SU-DHL-6 (cell line): ENCODE results near the gene EHD4.

Experiments
- H2AFZ ChIP-seq: fragments of 200-600 bp; sonication (generic); 2 replicates; pipeline ENCODE4 v1.6.1; 2014; ENCODE audit warnings: low read depth, mild to moderate bottlenecking, moderate library complexity, mixed read lengths, antibody characterized with exemption, low read length; ENCODE audit not compliant: severe bottlenecking
- H3F3A ChIP-seq: fragments of 200-600 bp; shearing (Covaris generic); 2 replicates; pipeline ENCODE4 v1.6.0; 2016; ENCODE audit warnings: antibody characterized with exemption, mild to moderate bottlenecking; ENCODE audit not compliant: insufficient read depth
- H3K27ac ChIP-seq: fragments of 200-600 bp; sonication (generic); 2 replicates; pipeline ENCODE4 v1.5.1; 2016; ENCODE audit warnings: low read depth, mild to moderate bottlenecking, low read length, moderate library complexity, mixed read lengths
- H3K27me3 ChIP-seq: fragments of 200-600 bp; sonication (generic), shearing (Covaris generic); 2 replicates; pipeline ENCODE4 v1.6.0; 2014; ENCODE audit warnings: mild to moderate bottlenecking, low read length
- H3K36me3 ChIP-seq: fragments of 200-600 bp; sonication (generic); 2 replicates; pipeline ENCODE4 v1.6.1; 2014; ENCODE audit warnings: mild to moderate bottlenecking, low read length, mixed read lengths
- H3K4me2 ChIP-seq: fragments of 300-600, 200-600 bp; shearing (Covaris generic), sonication (generic); 2 replicates; pipeline ENCODE4 v1.6.0; 2014; ENCODE audit warnings: low read length, low read depth, mild to moderate bottlenecking; ENCODE audit not compliant: poor library complexity, severe bottlenecking
- H3K4me3 ChIP-seq: fragments of 200-600 bp; sonication (generic); 2 replicates; pipeline ENCODE4 v1.5.1; 2014; ENCODE audit warnings: antibody characterized with exemption, low read length, mild to moderate bottlenecking, mixed read lengths; ENCODE audit not compliant: insufficient read depth, poor library complexity, severe bottlenecking
- H3K79me2 ChIP-seq: fragments of 200-600 bp; sonication (generic); 2 replicates; pipeline ENCODE4 v1.6.1; 2014; ENCODE audit warnings: mild to moderate bottlenecking, low read length, moderate library complexity; ENCODE audit not compliant: insufficient read depth
- H3K9ac ChIP-seq: fragments of 200-600 bp; sonication (generic); 2 replicates; pipeline ENCODE4 v1.7.0; 2014; ENCODE audit warnings: mild to moderate bottlenecking, low read length
- H3K9me2 ChIP-seq: fragments of 200-600 bp; sonication (generic); replicated peaks from 2 replicates; pipeline ENCODE4 v1.6.1; 2014; ENCODE audit warnings: low read length; ENCODE audit not compliant: insufficient read depth
- H3K9me3 ChIP-seq: fragments of 200-600 bp; sonication (generic); 2 replicates; pipeline ENCODE4 v1.6.1; 2014; ENCODE audit warnings: low read length, mixed read lengths; ENCODE audit not compliant: insufficient read depth
- H4K20me1 ChIP-seq: fragments of 200-600 bp; sonication (generic); 2 replicates; pipeline ENCODE4 v1.6.1; 2014; ENCODE audit warnings: low read depth, mild to moderate bottlenecking, antibody characterized with exemption, low read length, moderate library complexity, mixed read lengths
- EZH2phosphoT487 ChIP-seq: fragments of 200-600 bp; sonication (generic), shearing (Covaris generic); conservative IDR thresholded peaks from 2 replicates; pipeline ENCODE4 v1.6.1; 2018; ENCODE audit warnings: mild to moderate bottlenecking, antibody characterized with exemption, low read length, moderate library complexity, mixed read lengths
- TF ChIP-seq, protein P1 (sequence below): fragments of 200-600 bp; sonication (generic); IDR thresholded peaks from one replicate; pipeline ENCODE4 v1.5.1; 2017; ENCODE audit warnings: antibody characterized with exemption, mild to moderate bottlenecking, low read length, moderate library complexity; ENCODE audit not compliant: insufficient read depth, poor library complexity, severe bottlenecking

The EHD4 gene

DNA sequence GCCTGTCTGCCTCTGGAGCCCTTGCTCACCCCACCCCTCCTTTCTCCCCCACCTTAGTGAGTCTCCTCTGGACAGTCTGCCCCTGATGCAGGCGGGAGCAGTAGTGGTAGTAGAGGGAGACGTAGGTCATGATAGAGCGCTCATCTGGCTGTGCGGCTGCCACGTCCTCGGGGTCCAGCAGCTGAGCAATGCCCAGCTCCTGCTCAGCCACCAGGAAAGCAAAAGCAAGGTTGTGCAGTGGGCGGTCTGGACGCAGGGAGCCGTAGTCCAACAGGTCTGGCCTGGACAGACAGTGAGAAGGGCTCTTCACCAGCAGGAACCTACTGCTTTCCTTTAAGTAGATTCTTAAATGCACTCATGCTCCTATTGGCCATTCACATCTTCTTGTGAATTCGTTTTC is 85.2 kb downstream of the EHD4 start:
- no peak overlapping the region for H2AFZ ChIP-seq
- no peaks in the 10 kb centered on the region for H3K36me3 ChIP-seq
- H3K9ac ChIP-seq: no peak overlapping the region
- no peak overlapping the region for H3K4me2 ChIP-seq
- H3K27ac ChIP-seq: no peak overlapping the region
- no peaks in the 10 kb centered on the region for H3F3A ChIP-seq
- no peaks in the 10 kb centered on the region for H3K9me2 ChIP-seq
- no peaks in the 10 kb centered on the region for H3K9me3 ChIP-seq
- H3K79me2 ChIP-seq: no peaks in the 10 kb centered on the region
- H4K20me1 ChIP-seq: no peaks in the 10 kb centered on the region
- H3K27me3 ChIP-seq: no peaks in the 10 kb centered on the region
- H3K4me3 ChIP-seq: no peak overlapping the region
- no peak for TF ChIP-seq EZH2phosphoT487
- TF ChIP-seq, protein P1, sequence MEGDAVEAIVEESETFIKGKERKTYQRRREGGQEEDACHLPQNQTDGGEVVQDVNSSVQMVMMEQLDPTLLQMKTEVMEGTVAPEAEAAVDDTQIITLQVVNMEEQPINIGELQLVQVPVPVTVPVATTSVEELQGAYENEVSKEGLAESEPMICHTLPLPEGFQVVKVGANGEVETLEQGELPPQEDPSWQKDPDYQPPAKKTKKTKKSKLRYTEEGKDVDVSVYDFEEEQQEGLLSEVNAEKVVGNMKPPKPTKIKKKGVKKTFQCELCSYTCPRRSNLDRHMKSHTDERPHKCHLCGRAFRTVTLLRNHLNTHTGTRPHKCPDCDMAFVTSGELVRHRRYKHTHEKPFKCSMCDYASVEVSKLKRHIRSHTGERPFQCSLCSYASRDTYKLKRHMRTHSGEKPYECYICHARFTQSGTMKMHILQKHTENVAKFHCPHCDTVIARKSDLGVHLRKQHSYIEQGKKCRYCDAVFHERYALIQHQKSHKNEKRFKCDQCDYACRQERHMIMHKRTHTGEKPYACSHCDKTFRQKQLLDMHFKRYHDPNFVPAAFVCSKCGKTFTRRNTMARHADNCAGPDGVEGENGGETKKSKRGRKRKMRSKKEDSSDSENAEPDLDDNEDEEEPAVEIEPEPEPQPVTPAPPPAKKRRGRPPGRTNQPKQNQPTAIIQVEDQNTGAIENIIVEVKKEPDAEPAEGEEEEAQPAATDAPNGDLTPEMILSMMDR: no peak

- no peaks in the 10 kb centered on the region for H4K20me1 ChIP-seq
- TF ChIP-seq EZH2phosphoT487: no peak
- TF ChIP-seq, protein P1: no peak
Measured at GRCh38 chr15:41886741-41887140, 85.6 kb downstream of the EHD4 start.

DNA sequence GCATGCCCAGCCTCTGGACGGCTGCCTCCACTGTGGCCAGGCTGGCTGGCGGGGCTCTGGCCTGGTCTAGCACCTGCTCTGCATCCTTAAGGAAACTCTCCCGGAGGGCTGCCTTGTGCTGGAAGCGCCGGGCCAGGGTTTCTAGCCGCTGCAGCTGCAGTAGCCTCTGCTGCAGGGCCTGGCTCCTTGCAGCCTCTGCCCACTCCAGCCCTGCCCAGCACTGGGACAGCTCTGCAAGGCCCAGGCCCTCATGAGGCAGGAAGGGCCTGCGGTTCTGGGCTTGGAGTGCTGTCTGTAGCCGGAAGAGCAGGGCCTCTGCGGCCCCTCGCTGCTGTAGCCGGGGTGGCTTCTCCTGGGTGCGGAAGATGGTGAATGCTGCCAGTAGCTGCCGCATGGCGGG is 86.5 kb downstream of the EHD4 start:
- Histone ChIP-seq H3K36me3 (no peaks in the 10 kb centered on the region), H4K20me1 (no peaks in the 10 kb centered on the region), H2AFZ (no peak overlapping the region), H3K9me3 (no peaks in the 10 kb centered on the region), H3F3A (no peaks in the 10 kb centered on the region), H3K9ac (no peak overlapping the region), H3K27ac (no peak overlapping the region), H3K4me3 (no peak overlapping the region), H3K9me2 (no peaks in the 10 kb centered on the region), H3K27me3 (no peaks in the 10 kb centered on the region), H3K4me2 (no peak overlapping the region), H3K79me2 (no peaks in the 10 kb centered on the region)
- TF ChIP-seq, protein P1: no peak
- no peak for TF ChIP-seq EZH2phosphoT487

More at GRCh38 chr15:41886741-41887140, 85.6 kb downstream of the EHD4 start:
- Histone ChIP-seq H2AFZ (no peak overlapping the region), H3K4me3 (no peak overlapping the region), H3K9ac (no peak overlapping the region), H3K27ac (no peak overlapping the region), H3K79me2 (no peaks in the 10 kb centered on the region), H3K9me2 (no peaks in the 10 kb centered on the region), H3K9me3 (no peaks in the 10 kb centered on the region), H3F3A (no peaks in the 10 kb centered on the region), H3K36me3 (no peaks in the 10 kb centered on the region), H3K27me3 (no peaks in the 10 kb centered on the region), H3K4me2 (no peak overlapping the region)

GRCh38 chr15:41885321-41885720 is 87.0 kb downstream of the EHD4 start:
- Histone ChIP-seq H3K9me2 (no peaks in the 10 kb centered on the region), H3K79me2 (no peaks in the 10 kb centered on the region), H3K4me2 (no peak overlapping the region), H4K20me1 (no peaks in the 10 kb centered on the region), H3F3A (no peaks in the 10 kb centered on the region), H3K27ac (no peak overlapping the region), H3K27me3 (no peaks in the 10 kb centered on the region), H2AFZ (no peak overlapping the region), H3K36me3 (no peaks in the 10 kb centered on the region), H3K9me3 (no peaks in the 10 kb centered on the region), H3K9ac (no peak overlapping the region), H3K4me3 (no peak overlapping the region)
- no peak for TF ChIP-seq EZH2phosphoT487
- TF ChIP-seq, protein P1: no peak
